Psoas muscle (tissue), 8 donors: ENCODE measurements around the gene IL21R. TPM values are rescaled to one million over a fixed set of nuclear protein-coding genes. Genes with fewer than 3 reads are reported as not detected.

Experiments
- ATAC-seq, 4 donors: fragments of 200-7000 bp; cut with Tn5 transposase; one replicate each; pipeline ENCODE4 v1.9.1; 2020; ENCODE audit warnings: moderate library complexity in 3 of 4, mild to moderate bottlenecking in 2 of 4
- DNase-seq, 2 donors: peaks; one replicate each; pipeline ENCODE4 v3.0.0-alpha.2; 2020
- H3K27ac ChIP-seq: fragments of 200-600 bp; one replicate; pipeline ENCODE4 v1.8.0; 2022
- H3K27me3 ChIP-seq, 3 donors: fragments of 200-600 bp in 1 of 3; one replicate each; pipeline versions ENCODE4 v1.6.1 to v1.8.0; 2013 to 2022; ENCODE audit warnings: low read length in 2 of 3, mild to moderate bottlenecking in 2 of 3, moderate library complexity in 1 of 3; ENCODE audit not compliant: insufficient read depth in 3 of 3
- H3K36me3 ChIP-seq, 2 donors: fragments of 200-600 bp in 1 of 2; one replicate each; pipeline versions ENCODE4 v1.6.1 to v1.8.0; 2013 to 2022; ENCODE audit warnings: low read depth in 1 of 2, mild to moderate bottlenecking in 1 of 2, moderate library complexity in 1 of 2; ENCODE audit not compliant: insufficient read depth in 1 of 2
- H3K4me1 ChIP-seq: fragments of 200-600 bp; one replicate; pipeline ENCODE4 v1.8.0; 2022
- H3K4me3 ChIP-seq: fragments of 200-600 bp; one replicate; pipeline ENCODE4 v1.8.0; 2022; ENCODE audit warnings: mild to moderate bottlenecking
- H3K9me3 ChIP-seq: fragments of 200-600 bp; one replicate; pipeline ENCODE4 v1.8.0; 2022
- WGBS, 3 donors: extraction: QIAGEN DNeasy Blood & Tissue Kit; methylation state at CpG; one replicate each; pipeline versions ENCODE4 v1.1.6 to v1.1.7; 2013; 5-methylcytosine and 5-hydroxymethylcytosine counted together
- intact Hi-C, 2 donors: fragments of 100-400 bp; cut with DNase I; formaldehyde crosslinking; loops; one replicate each; pipeline versions ENCODE4 v1.11.0 to v1.14.2; 2022
- polyA plus RNA-seq, 3 donors: library from polyadenylated mRNA; stranded (reverse); fragments of 200-250 nt; gene quantifications; one replicate each; pipeline ENCODE4 v1.2.3, GENCODE V29; 2013
- total RNA-seq, 4 donors: library from RNA; stranded (reverse); fragmentation: NEBNext Ultra II Directional in 2 of 4; extraction: Animal tissue kit (Norgen Biotek cat#: 25700) in 2 of 4; gene quantifications; one replicate each; pipeline versions ENCODE4 v1.2.1 to v1.2.4, GENCODE V29; 2021 to 2023
- TF ChIP-seq, protein P1 (sequence below): fragments of 200-600 bp; IDR thresholded peaks from one replicate; pipeline ENCODE4 v1.8.0; 2022; ENCODE audit warnings: antibody characterized with exemption
- donor health status: healthy with polysubstance abuse.
- donor health status: DM: no; HTN: no; CAD: no; lungs with moderate emphysema.
- donor health status: Bipolar disorder and iron deficiency.
- donor health status: healthy.
- donor health status: DM: yes; HTN: yes; CAD: no.
- donor health status: DM: no; HTN: no; CAD: no.
- donor health status: DM: no; HTN: no; CAD: no.
- donor health status: DM: yes; HTN: yes; CAD: no.

The IL21R gene
- total and polyA plus RNA-seq, 7 donors: 0.01 to 0.15 (median 0.08) TPM; not detected in 2

DNA sequence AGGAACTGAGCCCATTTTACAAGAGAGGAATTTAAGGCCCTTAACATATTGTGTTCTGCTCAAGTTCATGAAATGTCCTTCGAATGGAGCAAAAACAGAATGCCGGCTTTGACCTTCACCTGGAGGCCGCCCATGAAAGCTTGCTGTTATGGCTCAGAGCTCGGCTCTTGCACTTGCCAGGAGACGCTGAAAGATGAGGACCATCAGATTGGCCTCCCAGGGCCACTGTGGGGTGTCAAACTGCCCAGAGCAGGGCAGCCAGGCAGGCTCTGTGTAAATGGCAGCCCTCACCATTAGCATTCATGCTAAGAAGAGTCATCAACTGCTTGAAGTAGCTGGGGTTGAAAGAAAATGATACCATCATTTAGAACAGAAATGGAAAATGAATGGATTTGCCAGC is 39.3 kb downstream of the IL21R start:
- ATAC-seq (no peak), DNase-seq (no peak)
- no peak overlapping the region for H3K27ac ChIP-seq
- intact Hi-C loops: no loop called here
- H3K4me1 ChIP-seq: no peaks in the 10 kb centered on the region
- TF ChIP-seq, protein P1, sequence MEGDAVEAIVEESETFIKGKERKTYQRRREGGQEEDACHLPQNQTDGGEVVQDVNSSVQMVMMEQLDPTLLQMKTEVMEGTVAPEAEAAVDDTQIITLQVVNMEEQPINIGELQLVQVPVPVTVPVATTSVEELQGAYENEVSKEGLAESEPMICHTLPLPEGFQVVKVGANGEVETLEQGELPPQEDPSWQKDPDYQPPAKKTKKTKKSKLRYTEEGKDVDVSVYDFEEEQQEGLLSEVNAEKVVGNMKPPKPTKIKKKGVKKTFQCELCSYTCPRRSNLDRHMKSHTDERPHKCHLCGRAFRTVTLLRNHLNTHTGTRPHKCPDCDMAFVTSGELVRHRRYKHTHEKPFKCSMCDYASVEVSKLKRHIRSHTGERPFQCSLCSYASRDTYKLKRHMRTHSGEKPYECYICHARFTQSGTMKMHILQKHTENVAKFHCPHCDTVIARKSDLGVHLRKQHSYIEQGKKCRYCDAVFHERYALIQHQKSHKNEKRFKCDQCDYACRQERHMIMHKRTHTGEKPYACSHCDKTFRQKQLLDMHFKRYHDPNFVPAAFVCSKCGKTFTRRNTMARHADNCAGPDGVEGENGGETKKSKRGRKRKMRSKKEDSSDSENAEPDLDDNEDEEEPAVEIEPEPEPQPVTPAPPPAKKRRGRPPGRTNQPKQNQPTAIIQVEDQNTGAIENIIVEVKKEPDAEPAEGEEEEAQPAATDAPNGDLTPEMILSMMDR: no peak
- H3K27me3 ChIP-seq: peaks cover 0 to 4% (median 0%) of the 10 kb centered on the region in 3 donors
- 76 to 92% (median 87%) methylated on average over 5 of the region's 5 CpGs for WGBS, 3 donors
- no peaks in the 10 kb centered on the region for H3K36me3 ChIP-seq
- no peak overlapping the region for H3K4me3 ChIP-seq
- H3K9me3 ChIP-seq: peaks cover 4% of the 10 kb centered on the region

DNA sequence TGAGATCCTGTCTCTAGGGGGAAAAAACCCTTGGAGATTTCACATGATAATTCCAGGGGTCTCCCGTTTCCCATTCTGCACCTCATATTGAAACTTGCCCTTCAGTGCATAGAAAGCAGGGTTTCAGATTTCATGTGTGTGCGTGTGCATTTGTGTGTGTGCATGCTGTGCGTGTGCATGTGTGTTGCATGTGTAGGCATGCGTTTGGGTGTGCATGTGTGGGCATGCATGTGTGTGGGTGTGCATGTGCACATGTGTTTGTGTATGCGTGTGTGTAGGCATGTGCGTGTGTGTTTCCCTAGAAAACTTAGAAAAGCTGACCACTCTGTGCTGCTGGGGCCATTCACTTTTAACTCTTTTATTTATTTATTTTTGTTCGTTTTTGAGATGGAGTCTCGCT is 40.0 kb downstream of the IL21R start:
- Histone ChIP-seq H3K4me3 (no peak overlapping the region), H3K27ac (no peak overlapping the region), H3K27me3 (peaks cover 0 to 9% (median 3%) of the 10 kb centered on the region in 3 donors), H3K4me1 (no peaks in the 10 kb centered on the region), H3K9me3 (peaks cover 4% of the 10 kb centered on the region), H3K36me3 (no peaks in the 10 kb centered on the region)
- DNase-seq: no peak
- WGBS, 3 donors: 87 to 90% (median 87%) methylated on average over 8 of the region's 8 CpGs
- TF ChIP-seq, protein P1: no peak
- ATAC-seq: no peak
- intact Hi-C loops: no loop called here

DNA sequence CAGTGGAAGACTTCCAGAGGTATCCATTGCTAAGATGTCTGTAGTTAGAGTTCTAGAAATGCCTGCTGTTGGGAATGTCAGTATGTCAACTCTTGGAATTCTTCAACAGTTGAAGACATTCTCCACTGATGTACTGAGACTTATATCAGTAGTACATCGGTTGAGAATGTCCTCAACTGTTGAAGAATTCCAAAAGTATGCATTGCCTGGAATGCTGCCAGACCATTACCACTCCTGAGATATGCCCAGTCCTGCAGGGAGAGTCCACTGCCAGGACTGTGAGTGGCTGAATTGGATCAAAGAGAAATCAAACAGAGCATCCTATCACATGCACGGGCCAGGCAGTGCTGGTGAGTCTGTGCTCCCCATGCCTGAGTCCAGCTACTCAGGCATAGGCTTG is 42.0 kb downstream of the IL21R start:
- no peak for ATAC-seq
- intact Hi-C loops: no loop called here
- WGBS, 3 donors: 51 to 62% (median 52%) methylated on average over 2 of the region's 2 CpGs

DNA sequence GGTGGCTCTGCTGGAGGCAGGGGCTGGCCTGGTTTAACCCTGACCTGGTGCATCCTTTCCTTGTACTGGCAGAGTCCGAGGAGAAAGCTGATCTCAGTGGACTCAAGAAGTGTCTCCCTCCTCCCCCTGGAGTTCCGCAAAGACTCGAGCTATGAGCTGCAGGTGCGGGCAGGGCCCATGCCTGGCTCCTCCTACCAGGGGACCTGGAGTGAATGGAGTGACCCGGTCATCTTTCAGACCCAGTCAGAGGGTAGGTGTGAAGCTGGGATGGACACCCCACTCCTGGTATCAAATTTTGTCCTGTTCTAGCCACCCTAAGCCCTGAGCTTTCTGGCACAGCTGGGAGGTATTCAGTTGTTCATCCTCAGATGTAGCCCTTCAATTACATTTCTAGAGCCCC is 42.5 kb downstream of the IL21R start:
- H3K27ac ChIP-seq: no peak overlapping the region
- no peak overlapping the region for H3K4me3 ChIP-seq
- no peaks in the 10 kb centered on the region for H3K4me1 ChIP-seq
- peaks cover 0 to 27% (median 16%) of the 10 kb centered on the region in 3 donors for H3K27me3 ChIP-seq
- intact Hi-C loops: no loop called here
- peaks cover 4% of the 10 kb centered on the region for H3K9me3 ChIP-seq
- TF ChIP-seq, protein P1: no peak
- 85 to 92% (median 92%) methylated on average over 5 of the region's 5 CpGs for WGBS, 3 donors
- H3K36me3 ChIP-seq: no peaks in the 10 kb centered on the region
- DNase-seq (no peak), ATAC-seq (no peak)

More for the DNA sequence above, 42.0 kb downstream of the IL21R start:
- H3K27ac ChIP-seq: no peak overlapping the region
- TF ChIP-seq, protein P1: no peak
- H3K27me3 ChIP-seq: peaks cover 0 to 23% (median 16%) of the 10 kb centered on the region in 3 donors
- H3K9me3 ChIP-seq: peaks cover 4% of the 10 kb centered on the region
- no peaks in the 10 kb centered on the region for H3K36me3 ChIP-seq
- DNase-seq: no peak
- H3K4me3 ChIP-seq: no peak overlapping the region
- H3K4me1 ChIP-seq: no peaks in the 10 kb centered on the region

DNA sequence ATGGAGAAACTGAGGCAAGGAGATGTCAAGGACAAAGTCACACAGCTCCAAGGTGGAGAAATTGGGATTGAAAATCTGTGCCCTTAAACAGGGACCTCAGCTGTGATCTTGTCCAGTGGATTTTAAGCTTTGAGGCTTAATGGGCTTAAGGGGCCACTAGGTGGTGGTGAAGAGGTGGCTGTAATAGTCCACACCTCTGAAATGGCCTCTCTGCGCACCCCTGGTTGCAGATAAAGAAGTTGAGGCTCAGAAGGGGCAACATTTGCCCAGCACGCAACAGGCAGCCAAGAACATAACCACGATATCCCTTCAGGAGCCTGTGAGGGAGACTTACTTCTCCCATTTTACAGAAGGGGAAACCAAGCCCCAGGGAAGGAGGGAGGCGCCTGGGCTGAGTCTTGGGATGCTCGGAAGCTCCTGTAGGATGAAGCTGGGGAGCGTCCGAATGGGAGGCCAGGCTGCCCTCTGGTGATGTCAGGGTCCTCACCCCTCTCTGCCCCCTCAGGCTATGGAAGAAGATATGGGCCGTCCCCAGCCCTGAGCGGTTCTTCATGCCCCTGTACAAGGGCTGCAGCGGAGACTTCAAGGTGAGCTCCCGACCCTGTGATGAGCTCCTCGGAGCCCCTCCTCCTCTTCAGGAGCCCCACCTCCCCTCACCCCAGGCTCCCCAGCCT is 43.7 kb downstream of the IL21R start:
- no peak for DNase-seq
- intact Hi-C loops: no loop called here
- ATAC-seq: no peak
- no peak overlapping the region for H3K27ac ChIP-seq
- H3K27me3 ChIP-seq: peaks cover 0 to 35% (median 17%) of the 10 kb centered on the region in 3 donors
- 90 to 92% (median 90%) methylated on average over 12 of the region's 12 CpGs for WGBS, 3 donors
- no peaks in the 10 kb centered on the region for H3K4me1 ChIP-seq
- H3K4me3 ChIP-seq: no peak overlapping the region
- peaks cover 4% of the 10 kb centered on the region for H3K9me3 ChIP-seq
- H3K36me3 ChIP-seq: no peaks in the 10 kb centered on the region
- TF ChIP-seq, protein P1: no peak
